Erythroblast (primary cell): Measurements from ENCODE around the gene LOXHD1.

ENCODE experiments used
- GATA1 ChIP-seq: IDR thresholded peaks from 2 replicates; pipeline ENCODE4 v1.6.1; 2011; ENCODE audit warnings: low read depth, mild to moderate bottlenecking, control low read depth, low read length, moderate library complexity
- POLR2A ChIP-seq: IDR thresholded peaks from 2 replicates; pipeline ENCODE4 v1.6.1; 2011; ENCODE audit warnings: mild to moderate bottlenecking, low read length

DNA sequence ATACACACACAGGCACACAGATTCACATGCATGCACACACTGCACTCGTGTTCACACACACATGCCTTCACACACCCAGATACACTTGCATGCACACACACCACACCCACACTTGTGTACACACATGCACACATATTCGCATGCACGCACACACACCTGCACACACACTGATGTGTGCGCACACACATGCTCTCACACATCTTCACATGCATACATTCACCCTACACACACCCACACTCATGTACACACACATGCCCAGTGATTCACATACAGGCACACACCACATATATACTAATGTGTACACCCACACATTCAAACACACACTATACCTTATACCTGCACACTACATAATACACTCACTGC lies 181.6 kb downstream of the LOXHD1 start:
- TF ChIP-seq POLR2A (no peak), GATA1 (no peak)
